ENCODE results near the gene MORN1.

DNA sequence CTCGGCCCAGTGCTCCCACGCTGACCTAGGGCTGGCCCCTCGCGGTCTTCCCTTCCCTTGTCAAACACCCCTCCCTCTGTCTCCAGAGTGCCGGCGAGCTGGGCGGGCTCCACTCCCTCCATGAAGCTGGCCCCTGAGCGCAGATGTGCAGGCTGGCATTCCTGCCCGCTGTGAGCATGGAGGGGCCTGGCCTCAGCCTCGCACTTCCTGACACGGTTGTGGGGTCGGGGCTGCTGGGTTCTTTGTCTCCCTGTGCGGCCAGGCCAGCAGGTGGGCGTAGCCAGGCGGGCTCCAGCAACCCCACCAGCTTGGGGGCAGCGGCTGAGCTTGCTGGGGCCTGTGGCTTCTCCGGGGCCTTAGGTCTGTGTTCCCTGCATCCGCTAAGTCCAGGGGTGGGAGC is 35.2 kb upstream of the MORN1 start:
- TF ChIP-seq RFX5 (IDR thresholded peaks at IDR 0.05; ENCODE audit: borderline replicate concordance, low read depth, low read length) (no peak), CTCF (IDR thresholded peaks at IDR 0.05; ENCODE audit: control extremely low read depth in 1 of 3, insufficient read depth in 1 of 3, low read depth in 1 of 3, low read length in 3 of 3) (no peak), SIN3A (conservative IDR thresholded peaks at IDR 0.05 in 1 of 2, IDR thresholded peaks at IDR 0.05 in 1 of 2; ENCODE audit: low read depth in 1 of 2, low read length in 2 of 2) (no peak), MAFK (IDR thresholded peaks at IDR 0.05; ENCODE audit: low read depth, low read length) (no peak)
- TF ChIP-seq, protein P1, sequence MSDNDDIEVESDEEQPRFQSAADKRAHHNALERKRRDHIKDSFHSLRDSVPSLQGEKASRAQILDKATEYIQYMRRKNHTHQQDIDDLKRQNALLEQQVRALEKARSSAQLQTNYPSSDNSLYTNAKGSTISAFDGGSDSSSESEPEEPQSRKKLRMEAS (IDR thresholded peaks at IDR 0.05) = no peak

Measured in H1 (cell line).